Left ventricle myocardium inferior (tissue), 1 donor: ENCODE measurements around the gene SLC2A5. TPM values are rescaled to one million over a fixed set of nuclear protein-coding genes. Genes with fewer than 3 reads are reported as not detected.
A peak's percentile ranks its signal among the peaks of the same experiment; 100 is the strongest.
"Not testable (repeated sequence)": the region's sequence is repeated elsewhere in the genome, so short reads cannot be mapped to it uniquely, and the experiment has no call there.

Experiments
- DNase-seq: peaks from one replicate; pipeline ENCODE4 v3.0.0-alpha.2; 2020
- H3K27ac ChIP-seq: fragments of 200-600 bp; replicated peaks from 2 replicates; pipeline ENCODE4 v1.8.0; 2021
- H3K27me3 ChIP-seq: fragments of 200-600 bp; 2 replicates; pipeline ENCODE4 v1.8.0; 2021; ENCODE audit warnings: low read depth
- H3K36me3 ChIP-seq: fragments of 200-600 bp; 2 replicates; pipeline ENCODE4 v1.8.0; 2021
- H3K4me1 ChIP-seq: fragments of 200-600 bp; 2 replicates; pipeline ENCODE4 v1.8.0; 2021
- H3K4me3 ChIP-seq: fragments of 200-600 bp; 2 replicates; pipeline ENCODE4 v1.8.0; 2021; ENCODE audit warnings: mild to moderate bottlenecking, moderate library complexity
- H3K9me3 ChIP-seq: fragments of 200-600 bp; replicated peaks from 2 replicates; pipeline ENCODE4 v1.8.0; 2021
- intact Hi-C: fragments of 100-400 bp; cut with micrococcal nuclease; formaldehyde crosslinking; loops from one replicate; pipeline ENCODE4 v1.11.0; 2022
- total RNA-seq: library from RNA; stranded (reverse); fragmentation: NEBNext Ultra II Directional; extraction: Animal tissue kit (Norgen Biotek cat#: 25700); gene quantifications from one replicate; pipeline ENCODE4 v1.2.1, GENCODE V29; 2021
- TF ChIP-seq, protein P1 (sequence below): fragments of 200-600 bp; IDR thresholded peaks from 2 replicates; pipeline ENCODE4 v1.8.0; 2021; ENCODE audit warnings: antibody characterized with exemption, mild to moderate bottlenecking, borderline replicate concordance
- donor health status: DM: no; HTN: yes; CAD: no; lungs with severe emphysema.

SLC2A5 gene
- total RNA-seq, 1 donor from 2014 or later, result 4.2 TPM

DNA sequence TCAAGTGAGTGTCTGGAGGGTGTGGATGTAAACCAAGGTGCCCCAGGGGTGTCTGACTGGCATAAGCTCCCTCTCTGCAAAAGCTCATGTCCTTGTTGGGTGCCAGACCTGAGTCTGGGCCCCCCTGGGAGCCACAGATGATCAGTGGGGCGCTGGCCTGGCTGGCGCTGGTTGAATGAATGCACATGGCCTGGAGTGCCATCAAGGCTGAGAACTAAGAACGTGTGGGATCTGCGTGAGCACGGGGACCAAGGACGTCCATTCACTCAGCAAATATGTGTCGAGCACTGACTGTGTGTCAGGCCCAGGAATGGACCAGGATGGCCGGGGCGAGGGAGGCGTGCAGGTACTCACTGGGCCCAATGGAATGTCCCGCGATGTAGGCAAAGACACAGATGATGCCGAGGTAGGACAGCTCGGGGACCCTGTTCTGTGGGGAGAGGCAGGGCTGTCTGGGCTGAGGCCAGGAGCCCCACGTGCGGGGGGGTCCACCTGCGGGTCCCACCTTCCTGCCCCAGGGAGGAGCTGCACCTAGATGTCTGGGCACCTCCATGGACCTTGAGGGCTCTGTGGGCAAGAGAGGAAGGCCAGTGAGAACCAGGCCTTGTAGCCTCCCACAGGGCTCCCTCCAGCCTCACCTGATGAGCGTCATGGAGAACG is 62.3 kb downstream of the SLC2A5 start:
- DNase-seq, result no peak
- Histone ChIP-seq H3K27ac (no peak overlapping the region), H3K36me3 (no peaks in the 10 kb centered on the region), H3K27me3 (no peaks in the 10 kb centered on the region), H3K9me3 (no peaks in the 10 kb centered on the region), H3K4me1 (peaks cover 23% of the 10 kb centered on the region), H3K4me3 (no peak overlapping the region)
- TF ChIP-seq, protein P1, sequence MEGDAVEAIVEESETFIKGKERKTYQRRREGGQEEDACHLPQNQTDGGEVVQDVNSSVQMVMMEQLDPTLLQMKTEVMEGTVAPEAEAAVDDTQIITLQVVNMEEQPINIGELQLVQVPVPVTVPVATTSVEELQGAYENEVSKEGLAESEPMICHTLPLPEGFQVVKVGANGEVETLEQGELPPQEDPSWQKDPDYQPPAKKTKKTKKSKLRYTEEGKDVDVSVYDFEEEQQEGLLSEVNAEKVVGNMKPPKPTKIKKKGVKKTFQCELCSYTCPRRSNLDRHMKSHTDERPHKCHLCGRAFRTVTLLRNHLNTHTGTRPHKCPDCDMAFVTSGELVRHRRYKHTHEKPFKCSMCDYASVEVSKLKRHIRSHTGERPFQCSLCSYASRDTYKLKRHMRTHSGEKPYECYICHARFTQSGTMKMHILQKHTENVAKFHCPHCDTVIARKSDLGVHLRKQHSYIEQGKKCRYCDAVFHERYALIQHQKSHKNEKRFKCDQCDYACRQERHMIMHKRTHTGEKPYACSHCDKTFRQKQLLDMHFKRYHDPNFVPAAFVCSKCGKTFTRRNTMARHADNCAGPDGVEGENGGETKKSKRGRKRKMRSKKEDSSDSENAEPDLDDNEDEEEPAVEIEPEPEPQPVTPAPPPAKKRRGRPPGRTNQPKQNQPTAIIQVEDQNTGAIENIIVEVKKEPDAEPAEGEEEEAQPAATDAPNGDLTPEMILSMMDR, result no peak
- intact Hi-C loops, result no loop called here

DNA sequence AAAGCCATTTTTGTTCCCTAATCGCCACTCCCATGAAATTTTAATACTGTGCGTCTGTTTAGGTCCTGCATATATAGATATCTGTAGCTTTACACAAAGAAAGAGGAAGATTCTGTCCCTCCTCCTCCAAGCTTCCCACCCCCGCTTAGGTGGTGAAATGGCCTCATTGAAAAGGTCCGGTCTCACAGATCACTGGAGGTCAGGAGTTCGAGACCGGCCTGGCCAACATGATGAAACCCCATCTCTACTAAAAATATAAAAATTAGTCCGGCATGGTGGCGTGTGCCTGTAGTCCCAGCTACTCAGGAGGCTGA is 64.1 kb downstream of the SLC2A5 start:
- peaks cover 11% of the 10 kb centered on the region for H3K4me1 ChIP-seq
- DNase-seq, result no peak
- H3K4me3 ChIP-seq, result no peak overlapping the region
- no peaks in the 10 kb centered on the region for H3K36me3 ChIP-seq
- TF ChIP-seq, protein P1, result peak; percentile 8
- no peaks in the 10 kb centered on the region for H3K27me3 ChIP-seq
- intact Hi-C loops, result no loop called here
- no peaks in the 10 kb centered on the region for H3K9me3 ChIP-seq
- no peak overlapping the region for H3K27ac ChIP-seq

DNA sequence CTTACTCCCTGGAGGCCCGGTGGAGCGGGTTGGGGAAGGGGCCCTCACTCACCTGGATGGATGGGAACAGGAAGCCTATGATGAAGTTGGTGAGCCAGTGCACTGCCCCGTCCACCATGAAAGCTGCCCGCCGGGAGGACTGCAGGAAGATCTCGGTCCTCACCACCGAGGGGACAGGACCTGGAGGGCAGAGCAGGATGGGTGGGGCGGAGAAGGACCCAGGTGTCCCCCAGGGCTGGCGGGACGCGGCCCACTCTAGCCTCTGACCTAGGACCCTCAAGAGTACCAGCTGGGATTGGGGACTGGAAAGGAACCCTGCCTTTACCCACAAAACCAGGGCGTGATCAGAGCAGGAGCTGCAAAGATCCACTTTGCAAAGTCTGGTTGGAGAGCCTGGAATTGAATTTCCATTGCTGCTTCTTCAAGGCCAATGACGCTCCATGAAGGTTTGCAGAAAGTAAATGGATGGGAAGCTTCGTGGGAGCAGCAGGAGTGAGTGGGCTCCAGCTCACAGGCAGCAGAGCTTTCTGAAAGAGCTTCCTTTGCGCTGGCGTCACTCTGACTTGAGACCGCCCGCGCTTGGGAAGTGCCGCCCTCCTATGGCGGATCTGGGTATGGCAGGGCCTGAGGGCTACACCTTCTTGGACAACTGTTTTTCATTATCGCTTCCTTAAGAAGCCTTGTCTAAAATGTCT is 64.6 kb downstream of the SLC2A5 start:
- Histone ChIP-seq H3K4me3 (no peak overlapping the region), H3K9me3 (no peaks in the 10 kb centered on the region), H3K36me3 (no peaks in the 10 kb centered on the region), H3K4me1 (peaks cover 7% of the 10 kb centered on the region), H3K27ac (no peak overlapping the region), H3K27me3 (no peaks in the 10 kb centered on the region)
- DNase-seq, result peak; percentile 77
- intact Hi-C loops, result no loop called here
- TF ChIP-seq, protein P1, result peak; percentile 99

DNA sequence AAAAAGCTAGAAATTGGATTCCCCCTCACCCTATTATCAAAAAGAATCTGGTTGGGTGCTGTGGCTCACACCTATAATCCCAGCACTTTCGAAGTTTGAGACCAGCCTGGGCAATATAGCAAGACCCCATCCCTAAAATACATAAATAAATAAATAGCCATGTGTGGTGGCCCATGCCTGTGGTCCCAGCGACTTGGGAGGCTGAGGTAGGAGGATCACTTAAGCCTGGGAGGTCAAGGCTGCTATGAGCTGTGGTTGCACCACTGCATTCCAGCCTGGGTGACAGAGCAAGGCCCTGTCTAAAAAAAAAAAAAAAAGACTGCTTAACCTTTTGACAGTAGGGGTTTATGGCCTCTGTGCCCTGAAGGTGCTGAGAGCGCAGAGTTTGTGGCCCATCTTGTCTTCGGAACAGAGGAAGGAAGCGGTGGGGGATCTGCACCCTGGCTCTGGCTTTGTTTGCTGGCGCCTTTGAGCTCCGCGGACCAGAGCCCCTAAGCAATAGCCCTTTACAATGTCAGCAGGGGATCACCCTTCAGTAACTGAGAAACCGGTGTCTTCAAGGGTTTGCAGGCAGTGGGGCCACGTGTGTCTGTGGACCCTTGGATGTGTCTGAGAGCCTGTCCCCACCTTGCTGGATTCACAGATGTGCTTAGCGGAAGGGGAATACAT is 65.3 kb downstream of the SLC2A5 start:
- Histone ChIP-seq H3K27ac (no peak overlapping the region), H3K4me3 (no peak overlapping the region), H3K9me3 (no peaks in the 10 kb centered on the region), H3K36me3 (no peaks in the 10 kb centered on the region), H3K4me1 (peaks cover 7% of the 10 kb centered on the region), H3K27me3 (no peaks in the 10 kb centered on the region)
- TF ChIP-seq, protein P1, result no peak
- intact Hi-C loops, result no loop called here
- no peak for DNase-seq

- H3K4me3 ChIP-seq, H3K27ac ChIP-seq, H3K27me3 ChIP-seq, H3K9me3 ChIP-seq, intact Hi-C loops, H3K4me1 ChIP-seq, DNase-seq, H3K36me3 ChIP-seq: not testable (repeated sequence)
Measured at GRCh38 chr1:9002215-9002560, 67.2 kb downstream of the SLC2A5 start.

DNA sequence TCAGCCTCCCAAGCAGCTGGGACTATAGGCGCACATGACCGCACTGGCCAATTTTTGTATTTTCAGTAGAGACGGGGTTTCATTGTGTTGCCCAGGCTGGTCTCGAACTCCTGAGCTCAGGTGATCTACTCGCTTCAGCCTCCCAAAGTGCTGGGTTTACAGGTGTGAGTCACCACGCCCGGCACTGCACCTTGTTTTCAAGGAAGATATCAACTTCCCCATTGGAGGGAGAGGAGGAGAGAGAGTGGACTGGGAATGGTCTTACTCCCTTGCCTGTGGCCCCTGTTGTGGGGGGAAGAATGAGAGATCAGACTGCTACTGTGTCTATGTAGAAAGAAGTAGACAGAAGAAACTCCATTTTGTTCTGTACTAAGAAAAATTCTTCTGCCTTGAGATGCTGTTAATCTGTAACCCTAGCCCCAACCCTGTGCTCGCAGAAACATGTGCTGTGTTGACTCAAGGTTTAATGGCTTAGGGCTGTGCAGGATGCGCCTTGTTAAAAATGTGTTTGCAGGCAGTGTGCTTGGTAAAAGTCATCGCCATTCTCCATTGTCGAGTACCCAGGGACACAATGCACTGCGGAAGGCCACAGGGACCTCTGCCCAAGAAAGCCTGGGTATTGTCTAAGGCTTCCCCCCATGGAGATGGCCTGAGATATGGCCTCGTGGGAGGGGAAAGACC is 67.8 kb downstream of the SLC2A5 start:
- DNase-seq, H3K36me3 ChIP-seq, intact Hi-C loops, H3K27me3 ChIP-seq, H3K4me1 ChIP-seq, H3K27ac ChIP-seq, H3K4me3 ChIP-seq, H3K9me3 ChIP-seq: not testable (repeated sequence)

DNA sequence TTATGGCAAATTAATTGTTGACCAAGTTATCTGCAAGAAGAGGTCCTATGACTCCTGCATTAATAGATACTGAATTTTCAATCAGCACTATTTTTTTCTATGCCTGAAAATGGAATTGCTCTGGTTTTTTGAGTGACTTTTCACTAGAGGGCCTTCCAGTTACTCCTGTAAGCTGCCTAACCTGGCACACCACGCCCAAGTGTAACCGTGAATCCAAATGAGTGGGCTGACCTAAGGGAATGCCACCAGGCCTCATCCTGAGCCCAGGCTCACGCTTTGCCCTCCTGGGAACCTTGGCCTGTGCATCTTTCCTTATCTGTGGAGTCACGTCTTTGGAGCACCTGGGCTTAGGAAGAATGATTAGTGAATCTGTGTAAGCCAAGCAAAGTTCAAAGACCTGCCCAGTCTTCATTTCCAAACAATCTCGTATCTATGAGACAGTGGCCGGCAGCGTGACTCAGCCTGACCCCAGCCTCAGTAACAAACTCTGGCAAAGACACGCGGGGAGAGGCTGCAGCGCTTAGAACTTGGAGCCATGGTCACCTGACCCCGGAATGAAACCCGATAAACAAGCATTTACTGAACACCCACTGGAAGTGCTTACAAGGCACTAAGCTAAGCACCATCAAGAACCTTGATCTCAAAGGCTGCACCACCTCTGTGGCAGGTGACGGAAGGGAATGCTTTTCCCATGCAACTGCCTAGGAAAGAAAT is 75.3 kb downstream of the SLC2A5 start:
- H3K4me3 ChIP-seq, H3K9me3 ChIP-seq, H3K27ac ChIP-seq, H3K4me1 ChIP-seq, intact Hi-C loops, H3K27me3 ChIP-seq, H3K36me3 ChIP-seq, DNase-seq: not testable (repeated sequence)
